PC-9 (cell line): ENCODE measurements around the gene HCRTR2. TPM values are rescaled to one million over a fixed set of nuclear protein-coding genes. Genes with fewer than 3 reads are reported as not detected.

Experiments used
- BruUV-seq: library from RNA; stranded (reverse); fragments of 400-500 nt; replicated peaks from 2 replicates; lab custom pipeline; 2021; lab: Mats Ljungman, UMichigan
- CTCF ChIA-PET: fragments of 300-600 bp; sonication (Branson Sonifier 250); formaldehyde crosslinking; loops from one replicate; lab custom pipeline; 2022; ENCODE audit warnings: antibody characterized with exemption; lab: Charles Lee
- POLR2A ChIA-PET: fragments of 300-600 bp; sonication (Branson Sonifier 250); formaldehyde crosslinking; loops from one replicate; lab custom pipeline; 2022; ENCODE audit warnings: antibody characterized with exemption; ENCODE audit not compliant: unreplicated experiment; lab: Charles Lee
- DNase-seq, 2 experiments: peaks; one replicate each; pipeline versions ENCODE4 v3.0.0 to v3.0.0-alpha.2; 2015 to 2022; ENCODE audit warnings: mixed read lengths in 1 of 2
- H2AFZ ChIP-seq: fragments of 200-600 bp; sonication (generic); 2 replicates; pipeline ENCODE4 v1.8.1; 2017; ENCODE audit warnings: antibody characterized with exemption
- H3F3A ChIP-seq: fragments of 200-600 bp; sonication (generic); 2 replicates; pipeline ENCODE4 v1.8.1; 2017; ENCODE audit warnings: antibody characterized with exemption, mild to moderate bottlenecking, low read depth; ENCODE audit not compliant: insufficient read depth
- H3K27ac ChIP-seq: fragments of 200-600 bp; sonication (generic); 2 replicates; pipeline ENCODE4 v1.6.1; 2016; ENCODE audit warnings: mixed run types
- H3K27me3 ChIP-seq: fragments of 200-600 bp; sonication (generic); 2 replicates; pipeline ENCODE4 v1.6.1; 2016; ENCODE audit warnings: low read depth, mixed run types; ENCODE audit not compliant: insufficient read depth
- H3K36me3 ChIP-seq: fragments of 200-600 bp; sonication (generic); 2 replicates; pipeline ENCODE4 v1.6.1; 2016; ENCODE audit warnings: low read depth, mixed run types
- H3K4me1 ChIP-seq: fragments of 200-600 bp; sonication (generic); replicated peaks from 2 replicates; pipeline ENCODE4 v1.6.1; 2016; ENCODE audit warnings: mixed run types; ENCODE audit not compliant: insufficient read depth
- H3K4me2 ChIP-seq: fragments of 200-600 bp; sonication (generic); 2 replicates; pipeline ENCODE4 v1.6.1; 2017; ENCODE audit warnings: mixed run types
- H3K4me3 ChIP-seq: fragments of 200-600 bp; sonication (generic); 2 replicates; pipeline ENCODE4 v1.6.1; 2016; ENCODE audit warnings: mixed run types
- H3K79me2 ChIP-seq: fragments of 200-600 bp; sonication (generic); 2 replicates; pipeline ENCODE4 v1.6.1; 2017; ENCODE audit warnings: low read depth, mixed run types
- H3K9me2 ChIP-seq: fragments of 200-600 bp; sonication (generic); 2 replicates; pipeline ENCODE4 v1.8.1; 2017; ENCODE audit warnings: mild to moderate bottlenecking; ENCODE audit not compliant: insufficient read depth
- H3K9me3 ChIP-seq: fragments of 200-600 bp; sonication (generic); 2 replicates; pipeline ENCODE4 v1.8.1; 2016; ENCODE audit warnings: low read depth; ENCODE audit not compliant: insufficient read depth
- H4K20me1 ChIP-seq: fragments of 200-600 bp; sonication (generic); 2 replicates; pipeline ENCODE4 v1.8.1; 2017; ENCODE audit not compliant: insufficient read depth
- CTCF ChIP-seq: fragments of 200-600 bp; sonication (generic); conservative IDR thresholded peaks from 2 replicates; pipeline ENCODE4 v1.6.1; 2017; ENCODE audit warnings: mixed run types, antibody characterized with exemption, mild to moderate bottlenecking, moderate library complexity
- EZH2 ChIP-seq: fragments of 200-600 bp; sonication (generic); IDR thresholded peaks from 2 replicates; pipeline ENCODE4 v1.8.0; 2017; ENCODE audit warnings: antibody characterized with exemption, low read depth
- intact Hi-C: fragments of 100-400 bp; cut with micrococcal nuclease; formaldehyde crosslinking; loops from one replicate; pipeline ENCODE4 v1.10.0; 2022; ENCODE audit not compliant: unreplicated experiment
- total RNA-seq: library from RNA; stranded (reverse); gene quantifications from 2 replicates; pipeline ENCODE4 v1.2.3, GENCODE V29; 2021

The HCRTR2 gene
- total RNA-seq, 1 experiment from 2014 or later: not detected

- Histone ChIP-seq H4K20me1 (no peaks in the 10 kb centered on the region), H2AFZ (no peak overlapping the region), H3K36me3 (no peaks in the 10 kb centered on the region), H3K4me2 (no peak overlapping the region), H3K4me1 (no peaks in the 10 kb centered on the region), H3K79me2 (no peaks in the 10 kb centered on the region), H3K9me2 (no peaks in the 10 kb centered on the region), H3K4me3 (no peak overlapping the region), H3K27ac (no peak overlapping the region), H3F3A (no peaks in the 10 kb centered on the region), H3K27me3 (no peaks in the 10 kb centered on the region), H3K9me3 (no peaks in the 10 kb centered on the region)
- ChIA-PET POLR2A (no interaction called here), CTCF (no interaction called here)
- no peak for TF ChIP-seq CTCF
- no peak for TF ChIP-seq EZH2
- BruUV-seq: no TSS peak
- no peak for DNase-seq
- intact Hi-C loops: no loop called here
These were observed 37.8 kb downstream of the HCRTR2 start for GRCh38 chr6:55212156-55212555.

DNA sequence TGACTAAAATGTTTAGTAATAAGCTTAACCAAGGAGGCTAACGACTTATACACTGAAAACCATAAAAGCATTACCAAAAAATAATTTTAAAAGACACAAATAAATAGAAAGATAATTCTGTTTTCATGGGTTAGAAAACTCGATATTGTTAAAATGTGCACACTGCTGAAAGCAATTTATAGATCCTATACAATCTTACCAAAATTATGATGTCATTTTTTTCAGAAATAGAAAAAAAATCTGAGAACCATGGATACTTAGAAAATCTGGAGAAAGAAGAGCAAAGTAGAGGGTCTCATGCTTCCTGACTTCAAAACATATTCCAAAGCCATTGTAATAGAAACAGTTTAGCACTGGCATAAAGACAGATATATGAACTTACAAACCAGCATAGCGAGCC, 46.6 kb downstream of the HCRTR2 start:
- DNase-seq: no peak
- H3K9me3 ChIP-seq: no peaks in the 10 kb centered on the region
- no peak overlapping the region for H3K4me2 ChIP-seq
- H4K20me1 ChIP-seq: no peaks in the 10 kb centered on the region
- TF ChIP-seq EZH2 (no peak), CTCF (no peak)
- H3K36me3 ChIP-seq: no peaks in the 10 kb centered on the region
- no TSS peak for BruUV-seq
- H3K27ac ChIP-seq: no peak overlapping the region
- no peaks in the 10 kb centered on the region for H3K4me1 ChIP-seq
- no peaks in the 10 kb centered on the region for H3F3A ChIP-seq
- no peaks in the 10 kb centered on the region for H3K27me3 ChIP-seq
- intact Hi-C loops: no loop called here
- no peaks in the 10 kb centered on the region for H3K79me2 ChIP-seq
- ChIA-PET CTCF (no interaction called here), POLR2A (no interaction called here)
- H3K9me2 ChIP-seq: no peaks in the 10 kb centered on the region
- no peak overlapping the region for H3K4me3 ChIP-seq
- H2AFZ ChIP-seq: no peak overlapping the region

DNA sequence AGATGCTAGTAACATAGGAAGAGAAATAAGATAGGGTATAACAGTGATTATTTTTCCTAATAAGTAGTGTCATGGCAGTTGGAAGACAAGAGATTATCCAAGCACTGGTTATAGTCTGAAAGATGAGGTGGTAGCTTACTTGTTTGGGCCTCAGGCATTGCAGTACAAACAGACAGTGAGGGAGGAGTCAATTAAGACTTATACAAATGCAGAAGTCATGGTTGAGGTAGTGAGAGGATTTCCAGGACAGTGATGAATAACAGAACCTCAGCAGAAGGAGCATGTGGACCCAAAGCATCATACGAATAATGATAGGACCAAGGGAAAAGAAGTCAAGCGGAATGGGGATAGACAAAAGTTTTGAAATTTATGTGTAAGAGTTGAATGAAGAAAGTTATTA, 53.5 kb downstream of the HCRTR2 start:
- Histone ChIP-seq H3K27ac (no peak overlapping the region), H3K36me3 (no peaks in the 10 kb centered on the region), H3K9me2 (no peaks in the 10 kb centered on the region; the same call in 1 of the 2 replicates), H3K9me3 (no peaks in the 10 kb centered on the region), H2AFZ (no peak overlapping the region), H3F3A (no peaks in the 10 kb centered on the region), H4K20me1 (no peaks in the 10 kb centered on the region), H3K27me3 (no peaks in the 10 kb centered on the region), H3K4me2 (no peak overlapping the region), H3K4me3 (no peak overlapping the region), H3K79me2 (no peaks in the 10 kb centered on the region), H3K4me1 (no peaks in the 10 kb centered on the region)
- TF ChIP-seq EZH2 (no peak), CTCF (no peak)
- ChIA-PET POLR2A (no interaction called here), CTCF (no interaction called here)
- no TSS peak for BruUV-seq
- intact Hi-C loops: no loop called here
- no peak for DNase-seq
